ENCODE measurements around the gene LUC7L3. TPM values are rescaled to one million over a fixed set of nuclear protein-coding genes. Genes with fewer than 3 reads are reported as not detected.

The LUC7L3 gene
- total and polyA plus RNA-seq, 2 of the 13 experiments (the other 11 are each of a cell fraction or from before 2014, with no cell fraction given), result 108 to 120 TPM

GRCh38 chr17:50687200-50688066, 32.0 kb upstream of the LUC7L3 start (continued):
- TF ChIP-seq NFIC (IDR thresholded peaks at IDR 0.05; ENCODE audit: low read length) (no peak), ZNF720 (CRISPR knock-in tag; IDR thresholded peaks at IDR 0.05) (no peak; the same call in 1 of the 2 replicates), SOX13 (IDR thresholded peaks at IDR 0.05) (no peak), SOX13 (CRISPR knock-in tag; conservative IDR thresholded peaks at IDR 0.05 in 1 of 2, IDR thresholded peaks at IDR 0.05 in 1 of 2) (peak in 1 of 2 experiments; percentile 56; a peak in 2 of 4 replicates), STAT5B (CRISPR knock-in tag; IDR thresholded peaks at IDR 0.05) (no peak), HIC2 (CRISPR knock-in tag; IDR thresholded peaks at IDR 0.05; ENCODE audit: low read depth) (0 out of 2 replicates have a peak, but pooled peaks have one; percentile 40), ZNF451 (CRISPR knock-in tag; IDR thresholded peaks at IDR 0.05) (no peak; the same call in 1 of the 2 replicates), ELF4 (CRISPR knock-in tag; IDR thresholded peaks at IDR 0.05; ENCODE audit: borderline replicate concordance) (0 out of 2 replicates have a peak, but pooled peaks have one; percentile 50), ZNF17 (CRISPR knock-in tag; IDR thresholded peaks at IDR 0.05) (no peak), ZFYVE20 (CRISPR knock-in tag; IDR thresholded peaks at IDR 0.05; ENCODE audit: borderline replicate concordance, low read depth) (0 out of 2 replicates have a peak, but pooled peaks have one; percentile 50), ZNF766 (CRISPR knock-in tag; IDR thresholded peaks at IDR 0.05; ENCODE audit: borderline replicate concordance) (peak; percentile 83; the same call in 1 of the 2 replicates), DNMT1 (CRISPR knock-in tag; IDR thresholded peaks at IDR 0.05) (no peak), DZIP1 (CRISPR knock-in tag; IDR thresholded peaks at IDR 0.05) (no peak), ZFP36 (IDR thresholded peaks at IDR 0.05; ENCODE audit: borderline replicate concordance, low read depth, low read length, partially characterized antibody) (no peak), TOPORS (CRISPR knock-in tag; IDR thresholded peaks at IDR 0.05) (no peak; the same call in 1 of the 2 replicates), FOSL2 (CRISPR knock-in tag; IDR thresholded peaks at IDR 0.05) (peak; percentile 67), ZFP91 (CRISPR knock-in tag; IDR thresholded peaks at IDR 0.05; ENCODE audit: borderline replicate concordance) (peak; percentile 48), ZNF589 (CRISPR knock-in tag; conservative IDR thresholded peaks at IDR 0.05) (peak; percentile 40; the same call in 1 of the 2 replicates), SATB2 (CRISPR knock-in tag; IDR thresholded peaks at IDR 0.05) (0 out of 2 replicates have a peak, but pooled peaks have one; percentile 16), MAZ (IDR thresholded peaks at IDR 0.05; ENCODE audit: borderline replicate concordance, low read depth, low read length) (no peak), MAZ (CRISPR knock-in tag; IDR thresholded peaks at IDR 0.05; ENCODE audit: low read depth) (peak; percentile 48; the same call in 1 of the 2 replicates), ZNF562 (CRISPR knock-in tag; IDR thresholded peaks at IDR 0.05; ENCODE audit: borderline replicate concordance) (no peak)
